Right ventricle myocardium superior (tissue), 1 donor: ENCODE data around the gene MROH7. TPM values are rescaled to one million over a fixed set of nuclear protein-coding genes. Genes with fewer than 3 reads are reported as not detected.

Source experiments
- ATAC-seq: fragments of 200-7000 bp; cut with Tn5 transposase; one replicate; pipeline ENCODE4 v1.9.1; 2020; ENCODE audit warnings: mild to moderate bottlenecking; ENCODE audit not compliant: poor library complexity
- DNase-seq: peaks from one replicate; pipeline ENCODE4 v3.0.0-alpha.2; 2020
- intact Hi-C: fragments of 100-400 bp; cut with DNase I; formaldehyde crosslinking; loops from one replicate; pipeline ENCODE4 v1.11.2; 2022
- total RNA-seq: library from RNA; stranded (reverse); fragmentation: NEBNext Ultra II Directional; extraction: Animal tissue kit (Norgen Biotek cat#: 25700); gene quantifications from one replicate; pipeline ENCODE4 v1.2.1, GENCODE V29; 2021
- donor health status: DM: no; HTN: yes; CAD: no; lungs with severe emphysema.

The MROH7 gene
- total RNA-seq, 1 donor from 2014 or later, result 4.5 TPM

DNA sequence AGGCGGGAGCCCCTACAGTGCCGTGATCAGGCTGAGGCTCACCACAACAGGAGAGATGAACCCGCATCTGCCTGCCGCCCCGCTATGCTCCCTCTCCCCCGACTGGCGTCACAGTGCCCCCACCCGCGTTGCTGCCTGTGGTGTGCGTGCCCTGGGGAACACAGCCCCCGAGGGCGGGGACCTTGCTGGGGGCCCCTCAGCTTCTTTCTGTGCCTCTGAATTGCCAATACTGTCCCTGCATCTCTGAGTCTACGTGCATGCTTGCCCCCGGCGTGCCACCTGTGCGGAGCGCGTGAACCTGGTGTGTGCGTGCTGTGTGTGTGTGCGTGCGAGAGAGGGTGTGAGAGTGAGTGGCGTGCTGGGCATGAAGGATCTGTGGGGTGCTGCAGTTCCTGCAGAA is 112.5 kb downstream of the MROH7 start:
- intact Hi-C loops, result no loop called here
- no peak for DNase-seq
- no peak for ATAC-seq

DNA sequence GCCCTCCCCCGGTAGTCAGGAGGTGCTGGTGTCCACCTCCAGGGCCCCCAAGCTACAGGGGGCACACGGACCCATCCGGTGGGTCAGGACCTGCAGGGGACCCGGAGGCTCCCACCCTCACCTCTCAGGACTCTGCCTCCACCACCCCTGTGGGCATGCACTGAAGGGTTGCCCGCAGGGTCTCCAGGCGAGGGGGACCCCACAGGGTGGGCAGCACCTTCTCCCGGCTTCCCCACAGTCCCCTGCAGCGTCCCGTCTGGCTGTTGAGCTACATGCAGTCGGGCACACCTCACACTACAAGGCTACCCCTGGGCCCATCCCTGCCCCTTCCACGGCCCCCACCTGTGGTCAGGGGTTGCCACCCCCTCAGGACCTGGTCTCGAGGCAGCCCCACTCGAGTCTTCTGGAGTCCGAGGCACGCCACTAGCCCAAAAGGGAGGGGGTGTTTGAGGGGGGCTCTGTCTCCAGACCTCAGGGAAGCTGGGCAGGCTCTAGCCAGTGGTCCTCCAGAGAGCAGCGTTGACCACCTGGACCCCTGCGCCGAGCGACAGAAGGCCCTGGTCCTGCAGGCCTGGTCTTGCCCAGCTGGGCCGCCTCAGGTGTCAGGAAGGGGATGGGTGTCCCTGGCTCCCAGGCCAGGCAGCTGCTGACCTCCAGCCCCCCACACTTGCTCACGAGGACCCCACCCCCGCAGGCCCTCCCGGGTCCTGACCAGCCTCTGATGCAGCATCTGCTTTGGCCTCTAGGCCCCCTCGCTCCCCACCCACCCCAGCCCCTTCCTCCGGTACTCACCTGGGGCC is 113.1 kb downstream of the MROH7 start:
- ATAC-seq, result no peak

DNA sequence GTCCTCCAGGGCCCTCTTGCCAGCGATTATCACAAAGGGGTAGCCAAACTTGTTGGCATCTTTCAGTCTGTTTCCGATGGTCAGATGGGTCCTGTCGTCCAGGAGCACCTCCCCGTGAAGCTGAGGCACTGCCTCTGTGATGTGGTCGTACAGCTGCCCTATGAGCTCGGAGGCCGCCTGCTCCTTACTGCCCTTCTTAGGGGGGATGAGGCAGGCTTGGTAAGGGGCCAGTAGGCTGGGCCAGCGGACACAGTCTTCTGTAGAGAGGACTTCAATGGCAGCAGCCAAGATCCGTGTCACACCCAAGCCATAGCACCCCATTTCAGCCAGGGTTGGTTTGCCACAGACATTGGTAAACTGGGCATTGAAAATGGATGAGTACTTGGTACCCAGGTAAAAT is 116.2 kb downstream of the MROH7 start:
- DNase-seq (no peak), ATAC-seq (no peak)
- intact Hi-C loops, result no loop called here

More for the DNA sequence above, 113.1 kb downstream of the MROH7 start:
- DNase-seq, result no peak
- intact Hi-C loops, result no loop called here

DNA sequence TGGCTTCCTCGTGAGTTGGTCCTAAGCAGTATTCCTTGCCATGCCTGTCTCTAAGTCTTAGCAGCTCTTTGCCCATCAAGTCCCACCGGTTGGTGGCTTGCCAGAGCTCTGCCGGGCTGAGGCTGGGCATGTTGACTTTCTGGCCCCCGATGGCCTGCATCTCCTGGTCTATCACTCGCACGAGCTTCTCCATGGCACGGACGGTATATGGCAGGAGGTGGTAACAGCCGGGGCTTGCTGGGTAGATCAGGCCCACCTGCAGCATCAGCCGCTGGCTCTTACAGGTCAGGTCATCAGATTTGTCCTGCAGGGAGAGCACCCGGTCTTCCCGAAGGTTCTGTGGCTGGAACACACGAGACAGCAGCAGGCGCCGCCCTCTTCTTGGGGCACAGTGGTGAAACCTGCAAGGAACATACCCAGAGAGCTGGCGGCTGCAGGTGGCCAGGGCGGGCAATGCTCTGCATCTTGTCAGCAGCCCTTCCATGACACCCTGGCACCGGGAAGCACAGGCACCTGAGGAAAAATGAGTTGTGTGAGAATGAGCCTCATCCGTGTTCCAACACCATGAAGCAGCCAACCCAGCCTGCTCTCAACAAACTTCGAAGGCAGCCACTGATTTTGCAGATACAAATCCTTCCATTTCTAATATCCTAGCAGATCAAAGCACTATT is 117.2 kb downstream of the MROH7 start:
- no peak for DNase-seq
- ATAC-seq, result no peak
- intact Hi-C loops, result no loop called here

Other genes starting within 250 kb of the MROH7 start
- 49.1 TPM for gene SSBP3, start 235.4 kb upstream of the MROH7 start, total RNA-seq
- 38.5 TPM for gene ACOT11, start 93.6 kb upstream of the MROH7 start, total RNA-seq
- 2.1 TPM for gene FAM151A, start 18.3 kb upstream of the MROH7 start, total RNA-seq
- gene TTC4, start 74.1 kb downstream of the MROH7 start, total RNA-seq, result 14.8 TPM
- gene PARS2, start 122.7 kb downstream of the MROH7 start, total RNA-seq, result 4.0 TPM
- not detected for gene TTC22, start 159.5 kb downstream of the MROH7 start, total RNA-seq
- gene DHCR24, start 245.4 kb downstream of the MROH7 start, total RNA-seq, result 9.4 TPM